ENCODE results near the gene FIBCD1. TPM values are rescaled to one million over a fixed set of nuclear protein-coding genes. Genes with fewer than 3 reads are reported as not detected.

The FIBCD1 gene
- total RNA-seq, 2 experiments from 2014 or later: not detected

DNA sequence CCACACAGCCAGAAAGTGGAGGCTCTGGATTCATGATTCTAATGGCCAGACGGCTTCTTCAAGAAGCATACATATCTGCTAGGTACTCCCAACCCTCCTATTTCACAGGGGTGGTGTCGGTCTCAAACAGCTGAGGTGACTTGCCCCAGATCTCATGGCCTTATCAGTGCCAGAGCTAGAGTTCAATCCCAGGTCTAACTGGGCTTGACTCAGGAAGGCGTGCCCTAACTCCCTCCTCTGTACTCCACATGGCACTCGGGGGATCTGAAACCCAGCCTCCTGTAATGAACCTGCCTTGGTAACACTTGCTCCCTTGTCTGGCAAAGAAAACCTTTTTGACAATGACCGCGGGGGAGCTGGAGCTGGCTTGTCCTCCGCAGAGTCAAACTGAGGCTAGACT is 44.5 kb downstream of the FIBCD1 start:
- ChIA-PET POLR2A (no interaction called here), CTCF (no interaction called here)

DNA sequence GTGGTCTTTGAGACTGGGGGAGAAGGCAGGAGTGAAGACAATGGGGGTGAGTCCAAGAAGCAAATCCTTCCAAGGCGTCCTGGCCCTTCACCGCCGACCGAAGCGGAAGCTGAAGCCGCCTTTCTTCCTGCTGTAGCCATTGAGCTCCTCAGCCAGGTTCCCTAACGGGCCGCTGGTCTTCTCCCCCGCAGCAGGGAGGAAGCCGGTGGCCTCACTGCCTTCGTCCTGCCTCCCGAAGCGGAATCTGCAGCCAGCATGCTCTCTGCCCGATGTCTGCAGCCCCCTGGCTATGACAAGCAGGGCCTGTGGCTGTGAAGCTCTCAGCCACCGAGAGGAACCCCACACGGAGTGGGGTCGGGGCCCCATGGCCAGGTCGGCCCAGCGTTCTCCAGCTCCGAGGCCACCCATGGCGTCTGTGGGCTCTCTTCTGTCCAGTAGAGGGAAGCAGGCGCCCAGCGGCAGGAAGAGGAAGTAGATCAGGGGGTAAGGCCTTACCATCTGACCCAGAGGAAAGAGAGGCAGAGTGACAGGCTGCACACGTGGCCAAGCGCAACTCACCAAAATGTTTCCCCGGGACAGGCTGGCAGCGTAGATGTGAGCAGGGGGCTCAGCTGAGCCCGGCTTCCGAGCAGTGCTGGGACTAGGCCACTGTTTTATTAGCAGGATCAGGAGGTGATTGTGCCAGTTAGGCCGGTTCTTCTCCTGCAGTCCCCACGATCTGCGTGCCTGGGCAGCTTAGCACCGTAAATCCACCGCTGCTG is 45.5 kb downstream of the FIBCD1 start:
- Mint-ChIP-seq H3K27me3 (ENCODE audit: low read depth) (no peaks in the 10 kb centered on the region), H3K27ac (no peak overlapping the region), H3K36me3 (ENCODE audit: low read depth) (no peaks in the 10 kb centered on the region), H3K4me3 (no peak overlapping the region), H3K4me1 (ENCODE audit: low read depth) (no peaks in the 10 kb centered on the region), H3K9me3 (ENCODE audit: insufficient read depth) (no peaks in the 10 kb centered on the region)
- DNase-seq: no peak
- CTCF ChIA-PET: no interaction called here
- no peak for ATAC-seq
- POLR2A ChIA-PET: no interaction called here

More for the DNA sequence above, 44.5 kb downstream of the FIBCD1 start:
- Mint-ChIP-seq H3K9me3 (ENCODE audit: insufficient read depth) (no peaks in the 10 kb centered on the region), H3K27ac (no peak overlapping the region), H3K27me3 (ENCODE audit: low read depth) (no peaks in the 10 kb centered on the region), H3K4me1 (ENCODE audit: low read depth) (no peaks in the 10 kb centered on the region), H3K36me3 (ENCODE audit: low read depth) (no peaks in the 10 kb centered on the region), H3K4me3 (no peak overlapping the region)
- DNase-seq: no peak
- no peak for ATAC-seq

DNA sequence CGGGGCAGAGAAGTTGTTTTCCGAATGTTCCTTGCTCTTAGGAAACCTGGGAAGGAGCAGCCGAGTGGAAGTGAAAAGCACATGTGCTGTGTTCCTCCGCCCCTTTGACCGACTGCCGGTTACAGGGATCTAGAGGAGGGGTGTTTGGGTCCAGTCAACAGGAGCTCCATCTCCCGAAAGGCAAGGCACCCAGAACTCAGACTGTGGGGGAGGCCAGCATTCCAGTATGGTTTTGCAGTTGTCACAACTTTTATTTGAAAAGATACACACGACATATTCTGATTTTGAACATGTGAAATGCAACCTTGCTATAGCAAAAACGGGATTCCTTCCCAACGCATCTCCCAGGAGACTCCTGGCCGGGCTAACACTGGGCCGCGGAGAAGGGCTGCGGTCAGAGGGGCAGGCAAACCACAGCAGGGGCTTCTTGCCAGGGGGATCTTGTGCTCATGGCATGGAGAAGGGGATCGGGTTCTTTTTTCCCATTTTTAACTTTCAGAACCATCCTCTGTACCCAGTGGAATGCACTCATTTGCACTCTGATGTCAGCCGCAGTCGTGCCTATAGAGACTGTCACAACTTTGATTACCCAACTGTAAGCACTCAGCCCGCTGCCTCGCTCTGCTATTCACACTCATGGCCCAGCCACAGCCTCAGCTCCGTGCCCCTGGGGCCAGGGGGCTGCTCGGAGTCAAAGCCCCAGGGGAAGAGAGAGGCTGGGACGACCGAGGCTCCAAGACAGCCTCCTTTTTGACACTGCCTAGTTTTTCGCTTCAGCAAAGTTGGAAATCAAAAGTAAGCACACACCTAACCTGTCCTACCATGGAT is 46.4 kb downstream of the FIBCD1 start:
- no peak overlapping the region for H3K4me3 Mint-ChIP-seq
- no peak overlapping the region for H3K27ac Mint-ChIP-seq
- no peaks in the 10 kb centered on the region for H3K4me1 Mint-ChIP-seq (ENCODE audit: low read depth)
- ChIA-PET POLR2A (no interaction called here), CTCF (no interaction called here)
- no peaks in the 10 kb centered on the region for H3K36me3 Mint-ChIP-seq (ENCODE audit: low read depth)
- H3K27me3 Mint-ChIP-seq (ENCODE audit: low read depth): no peaks in the 10 kb centered on the region
- H3K9me3 Mint-ChIP-seq (ENCODE audit: insufficient read depth): no peaks in the 10 kb centered on the region
- DNase-seq (no peak), ATAC-seq (no peak)

DNA sequence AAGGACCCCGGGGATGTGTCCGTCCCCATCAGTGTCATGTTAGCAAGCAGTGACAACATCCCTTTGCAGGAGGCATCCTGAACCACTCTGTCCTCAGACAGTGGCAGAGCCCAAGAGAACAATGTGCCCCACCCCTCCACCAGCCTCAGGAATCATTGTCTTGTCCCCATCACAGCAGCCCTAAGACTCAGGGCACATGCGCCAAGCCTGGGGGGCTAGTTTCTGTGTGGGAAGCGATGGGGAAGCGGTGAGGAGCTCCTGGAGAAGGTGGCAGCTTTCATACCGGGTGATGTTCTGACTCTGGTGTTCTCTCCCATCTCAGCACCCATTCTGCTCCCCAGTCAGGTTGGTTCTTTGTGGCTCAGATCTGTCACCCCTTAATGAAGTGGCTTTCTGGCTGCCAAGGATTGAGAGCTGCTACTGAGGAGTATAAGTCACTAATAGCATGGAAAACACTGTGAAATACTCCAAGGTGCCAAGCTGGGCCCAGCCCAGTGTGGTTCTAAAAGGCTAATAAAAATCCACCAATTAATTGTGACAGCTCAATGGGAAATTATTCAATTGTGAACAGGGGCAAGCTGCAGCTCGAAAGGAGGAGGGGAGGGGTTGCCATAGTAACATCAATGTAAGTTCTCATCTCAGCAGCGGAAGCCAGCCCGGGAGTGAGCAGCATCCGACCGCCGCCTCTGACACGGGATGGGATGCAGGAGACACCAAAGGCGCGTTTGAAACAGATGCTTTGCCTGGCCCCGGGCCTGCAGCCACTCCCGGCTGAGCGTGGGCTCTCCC is 47.2 kb downstream of the FIBCD1 start:
- CTCF ChIA-PET: no interaction called here

DNA sequence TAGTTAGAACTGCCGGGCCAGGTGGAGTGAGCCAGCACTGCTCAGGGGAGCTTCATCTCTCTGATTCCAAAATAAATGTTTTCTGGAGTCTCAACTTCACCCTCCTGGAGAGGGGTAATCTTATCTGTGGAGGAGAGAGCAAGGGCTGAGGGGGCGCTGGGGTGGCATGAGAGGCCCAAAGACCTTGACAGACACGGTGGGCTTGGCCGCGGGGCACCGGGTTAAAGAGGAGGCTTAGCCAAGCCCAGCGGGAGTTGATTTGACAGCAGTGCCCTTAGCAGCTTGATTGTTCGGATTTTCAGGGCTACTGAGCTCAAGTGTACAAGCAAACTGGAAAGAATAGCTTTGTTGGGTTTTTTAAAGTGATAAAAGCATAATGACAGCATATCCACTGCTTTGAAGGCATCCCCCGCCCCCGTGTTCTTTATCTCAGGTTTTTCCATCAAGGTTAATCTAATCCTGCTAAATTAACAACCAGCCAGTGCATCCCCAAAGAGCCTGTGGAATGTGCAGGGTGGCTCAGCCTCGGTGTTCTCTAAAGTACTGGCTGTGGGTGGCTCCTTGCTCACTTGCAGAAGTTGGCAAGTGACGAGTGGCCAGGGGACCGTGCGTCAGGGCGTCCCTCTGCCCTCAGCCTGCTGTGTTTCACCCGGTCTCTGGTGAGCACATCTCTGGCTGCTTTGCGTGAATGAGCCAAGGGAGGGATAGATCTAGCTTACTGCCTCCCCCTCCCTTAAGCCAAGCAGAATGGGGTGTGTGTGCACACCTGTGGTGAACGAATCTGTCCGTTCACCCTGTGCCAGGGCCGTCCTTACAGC is 48.0 kb downstream of the FIBCD1 start:
- H3K36me3 Mint-ChIP-seq (ENCODE audit: low read depth): no peaks in the 10 kb centered on the region
- H3K4me1 Mint-ChIP-seq (ENCODE audit: low read depth): no peaks in the 10 kb centered on the region
- DNase-seq: no peak
- ChIA-PET CTCF (interaction anchor here (1.0 kb wide), 1 partner anchor 21 kb away, joined by 4 read pairs; no protein-coding TSS in a partner anchor), POLR2A (no interaction called here)
- H3K27ac Mint-ChIP-seq: no peak overlapping the region
- no peaks in the 10 kb centered on the region for H3K27me3 Mint-ChIP-seq (ENCODE audit: low read depth)
- ATAC-seq: no peak
- no peaks in the 10 kb centered on the region for H3K9me3 Mint-ChIP-seq (ENCODE audit: insufficient read depth)
- no peak overlapping the region for H3K4me3 Mint-ChIP-seq

More for the DNA sequence above, 47.2 kb downstream of the FIBCD1 start:
- H3K27ac Mint-ChIP-seq: no peak overlapping the region
- H3K27me3 Mint-ChIP-seq (ENCODE audit: low read depth): no peaks in the 10 kb centered on the region
- no peak for ATAC-seq
- POLR2A ChIA-PET: no interaction called here
- no peak for DNase-seq
- no peaks in the 10 kb centered on the region for H3K4me1 Mint-ChIP-seq (ENCODE audit: low read depth)
- no peaks in the 10 kb centered on the region for H3K9me3 Mint-ChIP-seq (ENCODE audit: insufficient read depth)
- H3K4me3 Mint-ChIP-seq: no peak overlapping the region
- H3K36me3 Mint-ChIP-seq (ENCODE audit: low read depth): no peaks in the 10 kb centered on the region

DNA sequence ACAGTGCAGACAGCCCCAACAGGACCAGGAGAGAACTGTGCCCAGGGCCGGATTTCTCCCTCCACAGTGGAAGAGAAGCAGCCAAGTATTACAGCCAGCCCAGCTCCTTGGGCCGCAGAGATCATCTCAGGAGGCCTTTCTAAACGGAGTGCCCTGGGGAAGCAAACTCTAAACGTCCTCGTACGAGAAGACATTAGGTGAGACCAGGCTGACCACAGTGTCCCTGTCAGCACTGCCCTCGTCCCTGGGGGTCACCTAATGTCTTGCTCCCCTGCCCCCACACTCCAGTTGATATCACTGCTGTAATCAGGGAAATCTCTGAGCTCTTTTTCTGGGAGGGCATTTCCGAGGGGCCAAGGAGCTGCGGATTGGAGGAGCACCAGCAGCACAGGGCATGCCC is 48.9 kb downstream of the FIBCD1 start:
- no peak overlapping the region for H3K27ac Mint-ChIP-seq
- H3K27me3 Mint-ChIP-seq (ENCODE audit: low read depth): no peaks in the 10 kb centered on the region
- H3K9me3 Mint-ChIP-seq (ENCODE audit: insufficient read depth): no peaks in the 10 kb centered on the region
- CTCF ChIA-PET: interaction anchor here (1.0 kb wide), 1 partner anchor 20 kb away, joined by 4 read pairs; no protein-coding TSS in a partner anchor
- POLR2A ChIA-PET: no interaction called here
- no peak overlapping the region for H3K4me3 Mint-ChIP-seq
- H3K4me1 Mint-ChIP-seq (ENCODE audit: low read depth): no peaks in the 10 kb centered on the region
- DNase-seq: no peak
- H3K36me3 Mint-ChIP-seq (ENCODE audit: low read depth): peaks cover 2% of the 10 kb centered on the region
- no peak for ATAC-seq

DNA sequence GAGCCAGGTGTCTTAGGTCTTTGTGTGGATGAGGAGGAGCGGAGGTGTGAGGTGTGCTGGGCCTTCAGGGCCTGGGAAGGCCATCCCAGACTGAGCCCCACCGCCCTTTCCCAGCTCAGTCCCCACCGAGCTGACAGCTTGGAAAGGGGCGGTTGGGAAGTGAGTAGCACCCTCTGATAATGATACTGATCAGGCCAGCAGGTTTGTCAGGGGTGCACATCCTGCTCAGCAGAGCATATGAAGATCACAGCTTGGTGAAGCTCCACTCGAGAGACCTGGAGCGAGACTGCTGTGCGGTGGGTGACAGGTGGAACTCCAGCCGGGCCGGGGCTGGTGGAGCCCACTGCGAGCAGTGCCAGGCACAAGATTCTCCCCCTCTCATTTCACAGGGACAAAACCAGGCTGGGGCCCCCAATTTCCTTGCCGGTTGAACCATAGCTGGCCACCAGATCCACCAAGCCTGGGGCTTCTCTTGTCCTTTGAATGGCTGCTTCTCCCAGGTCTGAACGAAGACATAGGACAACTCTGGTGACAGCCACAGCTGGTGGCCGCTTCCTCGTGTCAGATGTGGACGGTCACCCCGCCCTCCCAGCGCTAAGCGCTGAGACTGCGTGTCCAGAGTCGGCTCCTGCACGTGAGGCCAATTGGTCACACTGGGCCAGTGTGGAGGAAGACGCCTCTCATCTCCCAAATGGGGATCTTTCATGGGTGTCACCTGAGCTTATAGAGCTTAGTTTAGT is 50.7 kb downstream of the FIBCD1 start:
- ChIA-PET POLR2A (no interaction called here), CTCF (no interaction called here)
- DNase-seq (no peak), ATAC-seq (no peak)
- Mint-ChIP-seq H3K36me3 (ENCODE audit: low read depth) (peaks cover 2% of the 10 kb centered on the region), H3K9me3 (ENCODE audit: insufficient read depth) (no peaks in the 10 kb centered on the region), H3K4me3 (no peak overlapping the region), H3K27ac (no peak overlapping the region), H3K4me1 (ENCODE audit: low read depth) (no peaks in the 10 kb centered on the region), H3K27me3 (ENCODE audit: low read depth) (no peaks in the 10 kb centered on the region)

DNA sequence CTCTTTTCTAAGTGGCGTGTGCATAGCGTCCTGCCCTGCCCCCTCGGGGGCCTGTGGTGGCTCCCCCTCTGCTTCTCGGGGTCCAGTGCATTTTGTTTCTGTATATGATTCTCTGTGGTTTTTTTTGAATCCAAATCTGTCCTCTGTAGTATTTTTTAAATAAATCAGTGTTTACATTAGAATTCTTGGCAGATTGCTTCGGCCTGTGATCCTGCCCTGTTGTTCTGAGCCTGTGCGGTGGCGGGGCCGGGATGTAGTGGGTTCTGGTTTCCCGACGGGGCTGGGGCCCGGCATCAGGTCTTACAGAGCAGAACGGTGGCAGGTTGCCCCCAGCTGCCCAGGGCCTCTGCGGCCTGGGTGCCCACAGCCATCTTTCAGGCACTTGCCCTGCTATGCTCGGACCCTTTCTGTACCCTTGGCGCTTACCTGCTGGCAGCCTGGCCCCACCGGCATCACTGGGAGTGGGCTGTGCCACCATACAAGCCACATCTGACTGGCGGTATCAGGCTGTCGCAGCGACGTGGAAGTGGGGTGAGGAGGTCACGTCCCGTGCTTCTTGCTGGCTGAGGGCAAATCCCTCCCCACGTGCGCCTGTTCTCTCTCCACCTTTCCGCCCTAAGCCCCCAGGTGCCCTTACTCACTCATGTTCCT is 51.4 kb downstream of the FIBCD1 start:
- ATAC-seq: no peak
- H3K4me1 Mint-ChIP-seq (ENCODE audit: low read depth): no peaks in the 10 kb centered on the region
- CTCF ChIA-PET: no interaction called here
- peaks cover 2% of the 10 kb centered on the region for H3K36me3 Mint-ChIP-seq (ENCODE audit: low read depth)
- no peak for DNase-seq
- POLR2A ChIA-PET: no interaction called here
- no peak overlapping the region for H3K27ac Mint-ChIP-seq
- no peaks in the 10 kb centered on the region for H3K9me3 Mint-ChIP-seq (ENCODE audit: insufficient read depth)
- H3K4me3 Mint-ChIP-seq: no peak overlapping the region
- H3K27me3 Mint-ChIP-seq (ENCODE audit: low read depth): no peaks in the 10 kb centered on the region

DNA sequence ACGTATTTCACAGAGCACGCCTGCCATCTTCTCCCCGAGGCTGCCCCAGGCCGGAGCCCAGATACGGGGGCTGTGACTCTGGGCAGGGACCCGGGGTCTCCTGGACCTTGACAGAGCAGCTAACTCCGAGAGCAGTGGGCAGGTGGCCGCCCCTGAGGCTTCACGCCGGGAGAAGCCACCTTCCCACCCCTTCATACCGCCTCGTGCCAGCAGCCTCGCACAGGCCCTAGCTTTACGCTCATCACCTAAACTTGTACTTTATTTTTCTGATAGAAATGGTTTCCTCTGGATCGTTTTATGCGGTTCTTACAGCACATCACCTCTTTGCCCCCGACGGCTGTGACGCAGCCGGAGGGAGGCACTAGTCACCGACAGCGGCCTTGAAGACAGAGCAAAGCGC is 52.1 kb downstream of the FIBCD1 start:
- peaks cover 2% of the 10 kb centered on the region for H3K36me3 Mint-ChIP-seq (ENCODE audit: low read depth)
- CTCF ChIA-PET: no interaction called here
- no peaks in the 10 kb centered on the region for H3K27me3 Mint-ChIP-seq (ENCODE audit: low read depth)
- no peaks in the 10 kb centered on the region for H3K4me1 Mint-ChIP-seq (ENCODE audit: low read depth)
- DNase-seq: no peak
- H3K4me3 Mint-ChIP-seq: no peak overlapping the region
- POLR2A ChIA-PET: no interaction called here
- H3K9me3 Mint-ChIP-seq (ENCODE audit: insufficient read depth): no peaks in the 10 kb centered on the region
- H3K27ac Mint-ChIP-seq: no peak overlapping the region
- ATAC-seq: no peak

DNA sequence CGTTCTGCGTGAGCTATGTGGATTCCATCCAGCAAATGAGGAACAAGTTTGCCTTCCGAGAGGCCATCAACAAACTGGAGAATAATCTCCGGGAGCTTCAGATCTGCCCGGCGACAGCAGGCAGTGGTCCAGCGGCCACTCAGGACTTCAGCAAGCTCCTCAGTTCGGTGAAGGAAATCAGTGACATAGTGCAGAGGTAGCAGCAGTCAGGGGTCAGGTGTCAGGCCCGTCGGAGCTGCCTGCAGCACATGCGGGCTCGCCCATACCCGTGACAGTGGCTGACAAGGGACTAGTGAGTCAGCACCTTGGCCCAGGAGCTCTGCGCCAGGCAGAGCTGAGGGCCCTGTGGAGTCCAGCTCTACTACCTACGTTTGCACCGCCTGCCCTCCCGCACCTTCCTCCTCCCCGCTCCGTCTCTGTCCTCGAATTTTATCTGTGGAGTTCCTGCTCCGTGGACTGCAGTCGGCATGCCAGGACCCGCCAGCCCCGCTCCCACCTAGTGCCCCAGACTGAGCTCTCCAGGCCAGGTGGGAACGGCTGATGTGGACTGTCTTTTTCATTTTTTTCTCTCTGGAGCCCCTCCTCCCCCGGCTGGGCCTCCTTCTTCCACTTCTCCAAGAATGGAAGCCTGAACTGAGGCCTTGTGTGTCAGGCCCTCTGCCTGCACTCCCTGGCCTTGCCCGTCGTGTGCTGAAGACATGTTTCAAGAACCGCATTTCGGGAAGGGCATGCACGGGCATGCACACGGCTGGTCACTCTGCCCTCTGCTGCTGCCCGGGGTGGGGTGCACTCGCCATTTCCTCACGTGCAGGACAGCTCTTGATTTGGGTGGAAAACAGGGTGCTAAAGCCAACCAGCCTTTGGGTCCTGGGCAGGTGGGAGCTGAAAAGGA is 53.3 kb downstream of the FIBCD1 start:
- Mint-ChIP-seq H3K4me1 (ENCODE audit: low read depth) (no peaks in the 10 kb centered on the region), H3K4me3 (no peak overlapping the region), H3K9me3 (ENCODE audit: insufficient read depth) (no peaks in the 10 kb centered on the region), H3K27ac (peak overlapping the region; percentile 67), H3K36me3 (ENCODE audit: low read depth) (peaks cover 8% of the 10 kb centered on the region), H3K27me3 (ENCODE audit: low read depth) (no peaks in the 10 kb centered on the region)
- ChIA-PET POLR2A (no interaction called here), CTCF (no interaction called here)
- no peak for ATAC-seq
- DNase-seq: no peak
